GM19438 (cell line): ENCODE results near the gene XPC.

Experiments
- ATAC-seq: cut with Tn5 transposase; IDR thresholded peaks from one replicate; pipeline ENCODE4 v1.9.1; 2021; ENCODE audit warnings: low read depth; ENCODE audit not compliant: unreplicated experiment

The XPC gene

DNA sequence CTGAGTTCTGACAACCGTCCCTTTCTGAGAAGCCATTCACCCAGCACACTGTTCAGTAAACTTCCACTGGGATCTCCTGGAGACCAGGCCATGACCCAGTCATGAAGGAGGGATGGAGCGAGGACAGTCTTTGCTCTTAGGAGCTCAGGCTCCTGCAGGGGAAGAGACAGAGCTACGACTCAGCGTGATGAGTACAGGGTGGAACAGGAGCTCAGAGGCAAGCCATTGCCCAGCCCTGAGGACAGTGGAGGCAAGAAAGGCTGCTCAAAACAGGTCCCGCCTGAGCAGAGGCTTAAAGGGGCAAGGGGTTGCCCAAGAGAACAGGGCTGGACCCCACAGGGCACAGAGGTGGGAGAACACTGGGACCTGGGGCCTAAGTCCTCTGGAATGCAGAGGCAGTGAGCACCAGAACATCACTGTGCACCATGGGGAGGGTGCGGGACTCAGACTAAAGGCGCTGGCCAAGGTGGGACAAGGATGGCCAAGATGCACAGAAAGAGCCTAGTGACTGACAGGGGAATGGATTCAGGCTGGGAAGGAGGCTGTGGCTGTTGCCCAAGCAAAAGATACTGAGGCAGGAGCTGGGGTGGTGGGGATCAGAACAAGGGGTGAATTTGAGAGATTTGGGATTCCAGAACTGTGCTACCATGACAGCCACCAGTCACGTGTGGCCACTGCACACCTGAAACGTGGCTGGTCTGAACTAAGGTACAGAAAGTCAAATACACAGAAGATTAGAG is 27.7 kb downstream of the XPC start:
- no peak for ATAC-seq

DNA sequence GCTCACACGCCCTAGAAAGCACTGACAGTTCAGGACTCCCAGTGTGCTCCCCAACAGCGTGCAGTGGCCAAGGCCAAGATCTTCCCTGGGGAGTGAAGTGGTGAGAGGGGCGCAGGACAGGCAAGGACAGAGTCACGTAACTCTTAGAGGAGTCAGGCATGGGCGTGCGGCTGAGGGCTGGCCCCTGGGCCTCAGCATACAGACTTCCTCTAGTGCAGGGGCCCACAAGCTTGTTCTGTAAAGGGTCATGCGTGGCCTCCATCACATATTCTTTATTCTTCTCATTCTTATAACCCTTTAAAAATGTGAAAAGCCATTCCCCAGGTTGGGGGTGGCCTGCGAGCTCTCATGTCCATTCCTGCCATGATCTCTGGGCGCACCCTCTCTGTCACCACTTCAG is 28.3 kb downstream of the XPC start:
- no peak for ATAC-seq

DNA sequence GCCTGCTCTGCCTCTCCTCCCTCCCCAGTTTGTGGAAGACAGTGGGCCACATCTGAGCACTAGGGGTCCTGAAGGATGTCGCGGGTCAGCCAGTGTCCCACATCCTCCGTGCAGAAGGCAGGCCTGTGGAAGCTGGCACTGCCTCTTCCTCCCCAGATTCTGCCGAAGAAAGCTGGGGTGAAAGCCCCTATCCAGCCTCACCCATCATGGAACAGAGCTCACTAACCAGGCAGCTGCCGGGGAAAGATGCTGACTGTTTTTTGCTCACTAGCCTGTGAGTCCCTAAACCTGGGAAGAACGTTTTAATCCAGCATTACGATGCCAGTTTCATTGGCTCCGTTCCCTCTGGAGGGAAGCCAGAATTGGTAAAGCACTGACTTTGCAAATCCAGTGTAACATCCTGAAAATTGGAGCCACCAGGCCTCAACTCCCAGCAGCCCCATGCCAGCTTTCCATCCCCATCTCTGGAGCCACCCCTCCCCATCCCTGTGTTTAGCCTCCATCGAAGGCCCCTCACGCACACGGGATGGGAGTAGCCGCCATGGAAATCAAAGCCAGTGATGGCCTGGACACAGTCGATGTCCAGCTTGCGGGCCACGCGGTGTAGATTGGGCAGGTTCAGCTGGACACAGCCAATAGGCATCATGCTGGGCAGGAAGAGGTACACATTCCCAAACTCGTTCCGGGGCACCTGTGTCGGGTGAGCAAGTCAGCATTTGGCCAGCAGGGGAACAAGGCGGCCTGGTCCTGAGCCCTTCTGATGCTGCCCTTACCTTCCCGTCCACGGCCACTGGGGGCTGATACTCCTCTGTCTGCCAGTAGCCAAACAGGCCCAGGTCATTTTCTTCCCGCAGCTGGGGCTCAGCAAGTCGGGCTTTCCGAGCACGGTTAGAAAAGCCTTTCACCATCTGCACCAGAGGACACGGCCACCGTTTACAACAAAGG is 30.1 kb downstream of the XPC start:
- ATAC-seq = no peak

DNA sequence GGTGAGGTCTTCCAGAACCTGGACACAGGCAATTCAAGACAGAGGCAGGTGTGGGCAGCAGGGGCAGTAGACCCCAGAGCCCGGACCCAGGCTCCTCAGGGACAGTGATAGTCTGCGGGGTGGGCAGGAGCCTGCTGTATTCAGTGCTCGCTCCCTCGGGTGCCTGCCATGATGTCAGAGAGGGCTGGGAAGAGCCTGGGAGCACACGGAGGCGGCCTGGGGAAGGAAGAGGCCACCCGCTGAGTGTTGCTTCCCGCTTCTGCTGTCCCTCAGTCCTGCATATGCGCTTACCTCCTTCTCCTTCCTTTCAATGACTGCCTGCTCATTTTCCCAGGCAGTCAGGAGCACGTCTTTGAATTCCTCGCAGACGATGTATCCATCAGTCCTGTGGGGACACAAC is 30.8 kb downstream of the XPC start:
- ATAC-seq = no peak

DNA sequence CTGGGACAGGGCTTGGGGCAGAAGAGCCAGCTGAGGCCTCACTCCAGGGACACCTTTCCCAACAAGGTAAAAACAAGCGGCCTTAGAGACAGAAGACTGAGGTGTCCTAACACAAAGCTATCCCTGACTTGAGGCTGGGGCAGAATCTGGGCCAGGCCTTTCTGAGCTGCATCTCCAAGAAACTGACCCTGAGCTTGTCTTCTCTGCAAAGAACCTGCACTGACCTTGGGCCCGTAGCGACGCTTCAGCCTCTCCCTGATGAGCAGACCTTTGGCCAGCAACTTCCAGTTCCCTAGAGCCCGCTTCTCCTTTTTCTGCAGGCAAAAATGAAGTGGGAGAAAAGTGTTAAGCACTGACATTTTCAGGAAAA is 31.4 kb downstream of the XPC start:
- ATAC-seq = no peak

DNA sequence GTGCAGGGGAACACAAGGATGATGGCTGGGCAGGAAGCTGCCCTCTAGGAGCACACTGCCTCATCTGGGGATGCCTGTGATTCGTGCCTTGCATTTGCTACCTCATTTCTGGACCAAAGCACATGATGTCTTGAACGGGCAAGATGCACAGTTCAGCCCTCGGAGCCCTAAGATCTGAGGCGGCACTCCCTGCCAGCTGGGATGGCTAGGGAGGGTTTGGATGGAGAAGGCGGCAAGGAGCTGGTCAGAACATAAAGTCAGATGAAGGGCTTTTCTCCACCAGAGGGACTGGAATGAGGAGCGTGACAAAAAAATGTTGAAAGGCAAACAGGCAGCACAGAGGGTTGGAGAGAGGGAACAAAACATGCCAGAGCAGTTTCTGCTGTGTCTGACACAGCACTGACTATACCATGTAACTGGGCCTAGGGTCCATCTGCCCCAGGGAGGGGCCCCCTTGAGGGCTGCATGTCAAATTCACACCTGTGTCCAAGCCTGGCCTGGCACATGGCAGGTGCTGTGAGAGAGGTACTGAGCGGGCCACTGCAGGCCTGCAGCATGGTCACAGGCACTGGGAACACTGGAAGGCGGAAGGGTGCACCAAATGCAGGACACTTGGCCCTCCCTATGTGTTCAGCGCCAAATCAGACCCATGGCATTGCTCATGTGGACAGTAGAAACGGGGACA is 31.9 kb downstream of the XPC start:
- ATAC-seq = no peak

DNA sequence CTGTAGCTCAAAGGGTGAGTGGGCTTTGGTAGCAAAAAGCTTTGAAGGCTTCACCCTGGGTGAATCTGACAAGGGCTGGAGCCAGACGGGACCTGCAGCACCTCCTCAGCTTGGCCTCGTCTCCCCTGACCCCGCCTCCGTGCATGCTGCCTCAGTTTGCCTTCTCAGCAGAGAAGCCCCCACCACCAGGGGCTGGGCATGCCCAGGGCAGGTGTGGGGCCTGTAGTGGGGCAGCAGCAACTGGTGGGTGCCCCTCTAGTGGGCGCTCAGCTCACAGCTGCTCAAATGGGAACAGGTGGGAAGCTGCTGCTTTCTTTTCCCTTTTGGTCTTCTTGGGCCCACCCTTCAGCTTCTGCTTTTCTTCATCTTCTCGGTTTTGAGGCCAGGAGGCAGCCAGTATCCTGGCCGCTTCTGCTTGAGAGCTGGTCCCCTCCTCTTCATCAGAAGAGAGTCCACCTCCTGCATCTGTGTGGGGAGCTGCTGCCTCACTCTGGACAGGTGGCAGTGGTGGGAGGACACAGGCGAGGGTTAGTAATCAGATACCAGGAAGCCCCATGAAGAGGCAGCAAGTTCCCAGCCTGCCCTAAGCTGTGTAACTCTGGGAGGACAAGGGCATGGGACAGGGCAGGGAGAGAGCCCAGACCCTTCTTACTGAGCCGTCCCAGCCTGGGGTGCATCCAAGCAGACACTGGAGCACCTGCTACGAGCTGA is 32.6 kb downstream of the XPC start:
- no peak for ATAC-seq

DNA sequence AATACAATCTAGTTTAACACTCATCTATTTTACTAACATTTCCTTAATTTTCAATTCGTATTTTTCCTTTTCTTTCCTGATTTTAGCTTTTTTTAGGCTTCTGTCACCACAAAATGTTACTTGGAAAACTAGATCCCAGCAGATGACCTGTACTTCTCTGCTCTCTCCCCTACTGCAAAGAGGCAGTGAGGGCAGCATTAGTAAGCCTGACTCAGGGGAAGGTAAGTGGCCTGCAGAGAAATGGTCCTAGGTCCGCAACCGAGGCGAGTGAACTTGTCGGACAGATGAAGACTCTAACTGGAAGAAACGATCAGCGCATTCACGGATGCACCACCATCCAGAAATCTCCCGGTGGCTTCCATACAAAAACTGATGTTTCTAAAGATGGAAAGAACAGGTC is 33.2 kb downstream of the XPC start:
- no peak for ATAC-seq

DNA sequence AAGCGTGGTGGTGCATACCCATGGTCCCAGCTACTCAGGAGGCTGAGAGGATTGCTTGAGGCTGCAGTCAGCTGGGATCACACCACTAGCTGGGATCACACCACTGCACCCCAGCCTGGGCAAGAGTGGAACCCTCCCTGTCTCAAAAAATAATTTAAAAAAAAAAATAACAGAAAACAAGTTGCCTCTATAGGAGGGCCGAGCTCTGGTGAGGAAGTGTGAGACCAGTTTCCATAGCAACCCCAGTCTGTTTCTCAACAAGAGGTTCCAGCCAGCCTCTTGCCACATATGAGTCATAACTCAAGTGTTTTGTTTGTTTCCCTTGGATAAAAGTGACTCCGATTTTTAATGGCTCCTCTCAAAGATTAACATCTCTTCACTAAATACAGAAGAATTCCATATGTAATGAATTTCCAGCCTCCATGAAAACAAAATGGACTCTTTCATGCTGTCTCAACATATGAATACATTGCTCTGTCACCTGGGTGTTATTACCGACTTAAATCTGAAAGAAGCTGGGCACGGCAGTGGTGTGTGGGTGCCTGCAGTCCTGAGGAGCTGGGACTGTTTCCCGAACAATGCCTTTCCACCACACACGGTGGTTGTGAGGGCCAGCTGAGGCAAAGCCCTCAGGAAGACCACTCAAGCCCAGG is 33.9 kb downstream of the XPC start:
- ATAC-seq = peak; percentile 80

DNA sequence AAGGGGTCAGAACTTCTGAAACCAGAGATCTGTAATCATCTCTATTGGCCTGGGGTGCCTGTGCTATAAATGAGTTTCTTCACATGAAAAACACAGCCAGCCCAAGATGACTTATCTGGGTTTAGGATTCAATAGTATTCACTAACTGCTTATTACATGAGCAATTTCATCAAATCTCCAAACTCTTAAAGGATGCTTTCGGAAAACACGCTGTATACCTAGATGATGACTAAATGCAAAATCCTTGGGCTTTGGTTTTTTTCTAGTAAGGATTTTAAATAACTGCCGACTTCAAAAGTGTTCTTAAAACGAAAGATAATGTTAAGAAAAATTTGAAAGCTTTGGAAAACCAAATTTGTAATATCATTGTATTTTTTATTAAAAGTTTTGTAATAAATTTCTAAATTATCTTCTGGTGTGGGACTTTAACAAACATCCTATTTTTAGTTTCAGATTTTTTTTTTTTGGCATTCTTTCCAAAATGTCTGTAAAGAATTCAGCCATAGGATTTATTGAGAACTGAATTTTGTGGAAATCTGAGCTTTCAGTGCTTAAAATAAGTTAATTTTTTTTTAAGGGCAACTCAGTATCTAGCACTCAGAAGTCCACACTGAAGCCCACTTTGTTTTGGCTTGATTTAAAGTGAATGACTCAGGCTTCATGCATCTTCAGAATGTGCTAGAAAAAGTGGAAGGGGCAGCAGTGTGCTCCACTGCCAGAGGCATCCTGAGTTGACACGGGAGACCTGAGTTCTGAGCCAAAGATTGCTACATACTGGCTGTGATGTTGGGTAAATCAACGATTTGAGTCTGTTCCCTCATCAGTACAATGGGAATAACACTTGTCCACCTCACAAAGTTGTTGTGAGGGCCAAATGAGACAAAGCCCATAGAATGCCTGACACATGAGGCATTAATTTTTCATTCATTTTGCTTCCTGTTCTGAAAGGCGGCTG is 34.9 kb downstream of the XPC start:
- no peak for ATAC-seq

DNA sequence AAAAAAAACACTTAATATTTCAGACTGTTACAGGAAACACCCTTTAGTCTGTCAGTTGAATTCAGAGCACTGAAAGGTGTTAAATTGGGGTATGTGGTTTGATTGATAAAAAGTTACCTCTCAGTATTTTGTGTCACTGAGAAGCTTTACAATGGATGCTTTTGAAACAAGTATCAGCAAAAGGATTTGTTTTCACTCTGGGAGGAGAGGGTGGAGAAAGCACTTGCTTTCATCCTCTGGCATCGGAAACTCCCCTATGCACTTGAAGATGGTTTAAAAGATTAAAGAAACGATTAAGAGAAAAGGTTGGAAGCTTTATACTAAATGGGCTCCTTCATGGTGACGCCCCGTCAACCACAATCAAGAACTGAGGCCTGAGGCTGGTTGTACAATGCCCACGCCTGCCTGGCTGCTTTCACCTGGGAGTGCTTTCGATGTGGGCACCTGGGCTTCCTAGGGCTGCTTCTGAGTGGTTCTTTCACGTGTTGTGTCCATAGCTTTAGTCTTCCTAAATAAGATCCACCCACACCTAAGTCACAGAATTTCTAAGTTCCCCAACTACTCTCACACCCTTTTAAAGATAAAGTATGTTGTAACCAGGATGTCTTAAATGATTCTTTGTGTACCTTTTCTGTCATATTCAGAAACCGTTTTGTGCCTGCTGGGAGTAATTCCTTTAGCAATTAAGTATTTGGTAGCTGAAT is 35.7 kb downstream of the XPC start:
- no peak for ATAC-seq

DNA sequence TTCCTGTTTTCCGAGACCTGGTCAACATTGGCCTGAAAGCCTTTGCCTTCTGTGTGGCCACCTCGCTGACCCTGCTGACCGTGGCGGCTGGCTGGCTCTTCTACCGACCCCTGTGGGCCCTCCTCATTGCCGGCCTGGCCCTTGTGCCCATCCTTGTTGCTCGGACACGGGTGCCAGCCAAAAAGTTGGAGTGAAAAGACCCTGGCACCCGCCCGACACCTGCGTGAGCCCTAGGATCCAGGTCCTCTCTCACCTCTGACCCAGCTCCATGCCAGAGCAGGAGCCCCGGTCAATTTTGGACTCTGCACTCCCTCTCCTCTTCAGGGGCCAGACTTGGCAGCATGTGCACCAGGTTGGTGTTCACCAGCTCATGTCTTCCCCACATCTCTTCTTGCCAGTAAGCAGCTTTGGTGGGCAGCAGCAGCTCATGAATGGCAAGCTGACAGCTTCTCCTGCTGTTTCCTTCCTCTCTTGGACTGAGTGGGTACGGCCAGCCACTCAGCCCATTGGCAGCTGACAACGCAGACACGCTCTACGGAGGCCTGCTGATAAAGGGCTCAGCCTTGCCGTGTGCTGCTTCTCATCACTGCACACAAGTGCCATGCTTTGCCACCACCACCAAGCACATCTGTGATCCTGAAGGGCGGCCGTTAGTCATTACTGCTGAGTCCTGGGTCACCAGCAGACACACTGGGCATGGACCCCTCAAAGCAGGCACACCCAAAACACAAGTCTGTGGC is 36.6 kb downstream of the XPC start:
- no peak for ATAC-seq

DNA sequence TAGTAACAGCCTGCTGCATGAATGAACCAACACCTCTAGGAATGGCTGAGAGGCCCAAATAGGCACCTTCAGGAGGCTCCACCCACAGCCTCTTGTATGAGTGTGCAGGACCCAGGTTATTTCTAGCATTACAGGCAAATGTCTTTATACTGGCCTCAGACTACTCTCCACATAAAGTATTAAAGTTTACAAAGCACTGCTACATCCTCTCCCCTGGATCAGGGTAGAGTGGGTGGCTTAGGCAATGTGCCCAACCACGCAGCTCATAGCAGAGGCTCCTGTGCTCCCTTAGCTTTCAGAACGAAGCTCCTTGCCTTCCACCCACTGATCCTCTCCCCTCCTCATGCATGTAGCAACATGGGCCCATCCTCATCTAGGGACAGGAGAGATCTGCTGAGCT is 37.3 kb downstream of the XPC start:
- ATAC-seq = no peak

DNA sequence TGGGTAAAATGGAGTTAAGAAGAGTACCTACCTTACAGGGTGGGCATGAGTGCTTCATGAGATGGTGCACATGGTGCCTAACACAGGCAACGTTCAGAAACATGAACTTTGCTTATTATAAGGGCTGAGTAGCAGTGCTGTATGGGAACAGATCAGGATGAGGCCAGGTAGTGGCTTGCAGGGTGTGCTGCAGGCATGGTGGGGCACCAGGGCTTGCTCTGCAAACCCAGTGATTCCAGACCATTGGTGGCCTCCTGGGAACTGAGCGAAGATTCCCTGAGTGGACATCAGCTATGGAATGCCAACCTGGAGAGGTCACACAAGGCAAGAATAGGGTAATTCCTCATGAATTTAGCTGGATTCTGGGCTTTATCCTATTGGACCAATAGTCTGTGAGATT is 37.7 kb downstream of the XPC start:
- no peak for ATAC-seq

DNA sequence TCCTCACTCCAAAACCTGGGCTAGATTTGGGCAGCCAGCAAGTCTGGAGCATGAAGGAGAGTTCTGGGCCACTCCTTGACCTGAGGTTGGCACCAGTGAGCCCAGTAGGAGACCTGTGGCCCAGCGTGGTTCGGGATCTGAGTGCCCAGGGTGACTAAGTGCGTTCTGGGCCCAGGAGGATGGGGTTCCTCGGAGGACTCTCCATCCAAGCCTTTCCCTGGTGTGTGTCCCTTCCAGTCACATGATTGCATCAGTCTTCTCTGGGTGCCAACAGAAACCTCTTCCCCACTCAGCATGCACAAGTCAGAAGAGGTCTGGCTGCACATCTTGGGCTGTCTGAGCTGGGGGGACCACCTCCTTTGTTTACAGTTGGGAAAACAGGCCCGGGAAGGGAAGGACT is 38.6 kb downstream of the XPC start:
- no peak for ATAC-seq

DNA sequence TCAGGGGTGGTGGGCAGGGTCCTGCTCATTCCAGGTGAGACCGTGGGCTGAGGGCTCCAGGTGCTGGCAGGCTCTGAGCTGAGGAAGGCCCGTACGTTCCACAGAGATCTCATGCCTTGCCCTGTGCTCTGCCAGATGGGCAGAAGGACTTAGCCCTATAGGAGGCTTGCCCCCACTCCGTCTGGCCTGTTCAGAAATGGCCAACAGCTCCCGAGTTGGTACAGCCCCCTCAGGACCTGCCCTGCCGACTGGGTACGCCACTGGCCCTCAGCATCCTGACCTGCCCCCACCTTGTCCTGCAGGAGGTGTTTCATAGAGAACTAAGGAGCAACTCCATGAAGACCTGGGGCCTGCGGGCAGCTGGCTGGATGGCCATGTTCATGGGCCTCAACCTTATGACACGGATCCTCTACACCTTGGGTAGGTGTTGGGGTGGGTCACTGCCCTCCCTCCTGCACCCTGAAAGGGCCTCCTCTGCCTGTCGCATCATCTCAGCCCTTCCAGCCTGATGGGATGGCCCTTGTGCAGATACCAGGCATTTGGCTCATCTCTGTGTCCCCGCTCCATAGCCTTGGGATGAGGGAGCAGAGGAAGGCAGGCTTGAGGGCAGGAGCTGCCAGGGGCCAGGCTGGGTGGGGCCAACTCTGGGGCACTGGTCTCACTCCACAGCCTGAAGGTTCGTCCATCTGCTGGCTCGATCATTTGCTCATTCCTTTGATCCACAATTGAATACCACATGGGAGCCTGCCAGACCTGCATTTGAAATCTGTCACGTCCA is 39.3 kb downstream of the XPC start:
- ATAC-seq = no peak
